ENCODE data around the gene ADORA1.

Gene ADORA1

GRCh38 chr1:203127666-203128430, at the start of gene ADORA1:
Gene ADORA1, plus strand, starts transcription at chr1:203127726. Its CDS starts 1,116 bp downstream, at chr1:203128842.
- peak; percentile 88 for DNase-seq (ENCODE audit: low spot score)

- DNase-seq (ENCODE audit: low spot score) = no peak
These were observed 49.6 kb upstream of the ADORA1 start for GRCh38 chr1:203077956-203078355.

GRCh38 chr1:203078478-203078877, 49.0 kb upstream of the ADORA1 start:
- DNase-seq (ENCODE audit: low spot score) = no peak

- DNase-seq (ENCODE audit: low spot score) = no peak
These were observed 47.1 kb upstream of the ADORA1 start for GRCh38 chr1:203080456-203080855.

GRCh38 chr1:203081465-203082230, 45.9 kb upstream of the ADORA1 start:
- no peak for DNase-seq (ENCODE audit: low spot score)

- DNase-seq (ENCODE audit: low spot score) = no peak
These were observed 45.4 kb upstream of the ADORA1 start for GRCh38 chr1:203082231-203082505.

- no peak for DNase-seq (ENCODE audit: low spot score)
These were observed 44.7 kb upstream of the ADORA1 start for GRCh38 chr1:203082571-203083462.

GRCh38 chr1:203083463-203083921, 44.0 kb upstream of the ADORA1 start:
- DNase-seq (ENCODE audit: low spot score) = no peak

GRCh38 chr1:203084588-203085527, 42.7 kb upstream of the ADORA1 start:
- DNase-seq (ENCODE audit: low spot score) = no peak

GRCh38 chr1:203085528-203086406, 41.8 kb upstream of the ADORA1 start, which contains the start of gene MYOG:
Gene MYOG, minus strand, starts transcription at chr1:203086012. Its CDS starts 51 bp downstream, at chr1:203085961.
- no peak for DNase-seq (ENCODE audit: low spot score)

- DNase-seq (ENCODE audit: low spot score) = no peak
These were observed 40.3 kb upstream of the ADORA1 start for GRCh38 chr1:203086992-203087763.

GRCh38 chr1:203088441-203088840, 39.1 kb upstream of the ADORA1 start:
- DNase-seq (ENCODE audit: low spot score) = no peak

GRCh38 chr1:203089001-203089650, 38.4 kb upstream of the ADORA1 start:
- no peak for DNase-seq (ENCODE audit: low spot score)

- no peak for DNase-seq (ENCODE audit: low spot score)
These were observed 37.9 kb upstream of the ADORA1 start for GRCh38 chr1:203089651-203090045.

- DNase-seq (ENCODE audit: low spot score) = no peak
These were observed 36.9 kb upstream of the ADORA1 start for GRCh38 chr1:203090421-203091198.

GRCh38 chr1:203091199-203091477, 36.4 kb upstream of the ADORA1 start:
- DNase-seq (ENCODE audit: low spot score) = no peak

- no peak for DNase-seq (ENCODE audit: low spot score)
These were observed 35.7 kb upstream of the ADORA1 start for GRCh38 chr1:203091761-203092330.

Data from Ammon's horn (tissue), 1 donor.